ENCODE measurements around the gene FYTTD1.
"Not testable (repeated sequence)": the region's sequence is repeated elsewhere in the genome, so short reads cannot be mapped to it uniquely, and the experiment has no call there.

The FYTTD1 gene

GRCh38 chr3:197713477-197713822 lies 36.2 kb upstream of the FYTTD1 start:
- TF ChIP-seq, protein P1, sequence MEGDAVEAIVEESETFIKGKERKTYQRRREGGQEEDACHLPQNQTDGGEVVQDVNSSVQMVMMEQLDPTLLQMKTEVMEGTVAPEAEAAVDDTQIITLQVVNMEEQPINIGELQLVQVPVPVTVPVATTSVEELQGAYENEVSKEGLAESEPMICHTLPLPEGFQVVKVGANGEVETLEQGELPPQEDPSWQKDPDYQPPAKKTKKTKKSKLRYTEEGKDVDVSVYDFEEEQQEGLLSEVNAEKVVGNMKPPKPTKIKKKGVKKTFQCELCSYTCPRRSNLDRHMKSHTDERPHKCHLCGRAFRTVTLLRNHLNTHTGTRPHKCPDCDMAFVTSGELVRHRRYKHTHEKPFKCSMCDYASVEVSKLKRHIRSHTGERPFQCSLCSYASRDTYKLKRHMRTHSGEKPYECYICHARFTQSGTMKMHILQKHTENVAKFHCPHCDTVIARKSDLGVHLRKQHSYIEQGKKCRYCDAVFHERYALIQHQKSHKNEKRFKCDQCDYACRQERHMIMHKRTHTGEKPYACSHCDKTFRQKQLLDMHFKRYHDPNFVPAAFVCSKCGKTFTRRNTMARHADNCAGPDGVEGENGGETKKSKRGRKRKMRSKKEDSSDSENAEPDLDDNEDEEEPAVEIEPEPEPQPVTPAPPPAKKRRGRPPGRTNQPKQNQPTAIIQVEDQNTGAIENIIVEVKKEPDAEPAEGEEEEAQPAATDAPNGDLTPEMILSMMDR (IDR thresholded peaks at IDR 0.05; ENCODE audit: low read depth, low read length): no peak
- DNase-seq (ENCODE audit: low read depth in 2 of 2): no peak
- H3K4me3 ChIP-seq (replicated peaks in 1 of 2; ENCODE audit: low read depth in 2 of 2, low read length in 2 of 2): no peak overlapping the region

DNA sequence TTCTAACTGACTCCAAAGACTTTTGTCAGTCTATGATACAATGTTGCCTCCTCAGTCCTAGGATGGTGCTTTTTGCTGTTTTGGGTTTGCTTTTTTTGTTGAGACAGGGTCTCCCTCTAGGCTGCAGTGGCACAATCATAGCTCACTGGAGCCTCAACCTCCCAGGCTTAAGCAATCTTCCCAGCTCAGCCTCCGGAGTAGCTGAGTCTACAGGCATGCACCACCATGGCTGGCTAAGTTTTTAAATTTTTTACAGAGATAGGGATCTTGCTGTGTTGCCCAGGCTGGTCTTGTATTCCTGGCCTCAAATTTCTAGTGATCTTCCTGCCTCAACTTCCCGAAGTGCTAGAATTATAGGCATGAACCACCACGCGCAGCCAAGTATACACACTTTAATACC lies 35.4 kb upstream of the FYTTD1 start:
- TF ChIP-seq, protein P1 (IDR thresholded peaks at IDR 0.05; ENCODE audit: low read depth, low read length): no peak
- no peak overlapping the region for H3K4me3 ChIP-seq (replicated peaks in 1 of 2; ENCODE audit: low read depth in 2 of 2, low read length in 2 of 2)
- DNase-seq (ENCODE audit: low read depth in 2 of 2): no peak

DNA sequence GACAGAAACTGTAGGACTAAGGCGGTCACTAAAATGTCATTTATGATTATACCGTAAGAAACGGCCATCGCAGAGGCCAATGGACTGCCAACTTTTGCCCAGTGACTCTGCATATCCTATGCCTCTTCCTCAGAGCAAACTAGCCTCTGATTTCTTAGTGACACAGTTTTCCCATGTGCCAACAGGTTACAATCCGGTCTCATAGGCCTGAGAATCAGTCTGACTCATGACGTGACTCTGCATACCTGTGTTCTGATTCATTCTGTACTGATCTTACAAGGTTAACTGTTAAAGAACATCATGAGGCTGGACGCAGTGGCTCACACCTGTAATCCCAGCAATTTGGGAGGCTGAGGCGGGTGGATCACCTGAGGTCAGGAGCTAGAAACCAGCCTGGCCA lies 30.8 kb upstream of the FYTTD1 start:
- peak; percentile 40 to 94 for DNase-seq (ENCODE audit: low read depth in 2 of 2)
- H3K4me3 ChIP-seq (replicated peaks in 1 of 2; ENCODE audit: low read depth in 2 of 2, low read length in 2 of 2): no peak overlapping the region
- TF ChIP-seq, protein P1 (IDR thresholded peaks at IDR 0.05; ENCODE audit: low read depth, low read length): no peak

DNA sequence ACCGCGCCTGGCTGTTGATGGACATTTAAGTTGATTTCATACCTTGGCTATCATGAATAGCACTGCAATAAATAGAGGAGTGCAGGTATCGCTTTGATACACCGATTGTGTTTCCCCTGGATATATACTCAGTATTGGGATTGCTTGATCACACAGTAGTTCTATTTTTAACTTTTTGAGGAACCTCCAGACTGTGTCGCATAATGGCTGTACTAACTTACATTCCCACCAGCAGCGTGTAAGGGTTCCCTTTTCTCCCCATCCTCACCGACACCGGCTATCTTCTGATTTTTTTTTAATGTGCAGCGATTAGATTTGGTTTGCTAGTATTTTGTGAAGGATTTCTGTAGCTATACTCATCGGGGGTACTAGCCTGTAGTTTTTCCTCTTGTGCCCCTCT lies 29.0 kb upstream of the FYTTD1 start:
- TF ChIP-seq, protein P1 (IDR thresholded peaks at IDR 0.05; ENCODE audit: low read depth, low read length): no peak
- H3K4me3 ChIP-seq (replicated peaks in 1 of 2; ENCODE audit: low read depth in 2 of 2, low read length in 2 of 2): no peak overlapping the region
- DNase-seq (ENCODE audit: low read depth in 2 of 2): no peak

DNA sequence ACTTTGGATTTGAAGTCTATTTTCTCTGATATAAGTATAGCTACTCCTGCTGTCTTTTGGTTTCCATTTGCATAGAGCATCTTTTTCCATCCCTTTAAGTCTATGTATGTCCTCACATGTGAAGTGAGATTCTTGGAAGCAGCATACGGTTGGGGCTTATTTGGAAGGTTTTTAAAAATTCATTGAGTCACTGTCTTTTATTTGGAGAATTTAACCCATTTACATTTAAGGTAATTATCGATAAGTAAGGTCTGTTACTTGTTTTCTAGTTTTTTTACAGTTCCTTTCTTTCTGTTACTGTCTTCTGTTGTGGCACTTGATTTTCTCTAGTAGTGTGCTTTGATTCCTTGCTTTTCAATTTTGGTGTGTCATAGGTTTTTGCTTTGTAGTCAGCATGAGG lies 26.9 kb upstream of the FYTTD1 start:
- no peak overlapping the region for H3K4me3 ChIP-seq (replicated peaks in 1 of 2; ENCODE audit: low read depth in 2 of 2, low read length in 2 of 2)
- no peak for DNase-seq (ENCODE audit: low read depth in 2 of 2)
- TF ChIP-seq, protein P1 (IDR thresholded peaks at IDR 0.05; ENCODE audit: low read depth, low read length): no peak

- DNase-seq (ENCODE audit: low read depth in 2 of 2): not testable (repeated sequence)
Measured at GRCh38 chr3:197727878-197728277, 21.8 kb upstream of the FYTTD1 start.

DNA sequence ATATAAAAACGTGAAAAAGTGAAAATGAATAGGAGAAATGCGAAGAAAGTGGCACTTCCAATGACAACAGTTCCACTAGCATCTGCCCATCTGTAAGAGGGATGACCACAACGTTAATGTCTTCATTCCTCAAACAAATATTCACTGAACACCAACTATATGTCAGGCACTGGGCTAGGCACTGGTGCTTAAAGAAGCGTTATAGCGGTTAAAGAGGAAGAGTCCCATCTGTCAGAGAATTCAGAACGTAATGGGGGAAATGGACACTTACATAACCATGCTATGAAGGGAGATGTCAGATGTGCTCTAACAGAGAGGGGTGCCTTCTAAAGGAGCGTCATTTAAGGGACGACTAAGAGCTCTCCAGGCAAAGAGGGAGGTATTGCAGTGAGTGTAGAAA lies 21.2 kb upstream of the FYTTD1 start:
- TF ChIP-seq, protein P1 (IDR thresholded peaks at IDR 0.05; ENCODE audit: low read depth, low read length): no peak
- no peak for DNase-seq (ENCODE audit: low read depth in 2 of 2)
- H3K4me3 ChIP-seq (replicated peaks in 1 of 2; ENCODE audit: low read depth in 2 of 2, low read length in 2 of 2): no peak overlapping the region

More at GRCh38 chr3:197727878-197728277, 21.8 kb upstream of the FYTTD1 start:
- not testable (repeated sequence) for H3K4me3 ChIP-seq (replicated peaks in 1 of 2; ENCODE audit: low read depth in 2 of 2, low read length in 2 of 2)

All from cardiac fibroblast (primary cell).